ENCODE data around the gene ZC3H12A. TPM values are rescaled to one million over a fixed set of nuclear protein-coding genes. Genes with fewer than 3 reads are reported as not detected.
"Not testable (repeated sequence)": the region's sequence is repeated elsewhere in the genome, so short reads cannot be mapped to it uniquely, and the experiment has no call there.

The ZC3H12A gene
- polyA plus RNA-seq, 3 donors: 7.1 to 104 (median 40.0) TPM

DNA sequence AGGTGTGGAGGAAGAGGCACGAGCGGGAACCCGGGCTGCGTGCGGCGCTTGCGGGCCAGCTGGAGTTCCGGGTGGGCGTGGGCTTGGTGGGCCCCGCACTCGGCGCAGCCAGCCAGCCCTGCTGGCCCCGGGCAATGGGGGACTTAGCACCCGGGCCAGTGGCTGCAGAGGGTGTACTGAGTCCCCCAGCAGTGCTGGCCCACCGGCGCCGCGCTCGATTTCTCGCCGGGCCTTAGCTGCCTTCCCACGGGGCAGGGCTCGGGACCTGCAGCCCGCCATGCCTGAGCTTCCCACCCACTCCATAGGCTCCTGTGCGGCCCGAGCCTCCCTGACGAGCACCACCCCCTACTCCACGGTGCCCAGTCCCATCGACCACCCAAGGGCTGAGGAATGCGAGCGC lies 43.9 kb downstream of the ZC3H12A start:
- 93 to 100% (median 95%) methylated on average over 5 to 23 of the region's 31 CpGs for WGBS, 3 donors
- not testable (repeated sequence) for H3K27ac ChIP-seq (ENCODE audit: low read depth, low read length)

DNA sequence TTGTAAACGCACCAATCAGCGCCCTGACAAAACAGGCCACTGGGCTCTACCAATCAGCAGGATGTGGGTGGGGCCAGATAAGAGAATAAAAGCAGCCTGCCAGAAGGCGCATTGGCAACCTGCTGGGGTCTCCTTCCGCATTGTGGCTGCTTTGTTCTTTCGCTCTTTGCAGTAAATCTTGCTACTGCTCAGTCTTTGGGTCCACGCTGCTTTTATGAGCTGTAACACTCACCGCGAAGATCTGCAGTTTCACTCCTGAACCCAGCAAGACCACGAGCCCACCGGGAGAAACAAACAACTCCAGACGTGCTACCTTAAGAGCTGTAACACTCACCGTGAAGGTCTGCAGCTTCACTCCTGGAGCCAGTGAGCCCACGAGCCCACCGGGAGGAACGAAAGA lies 44.5 kb downstream of the ZC3H12A start:
- WGBS, 3 donors: 71 to 79% (median 78%) methylated on average over 15 of the region's 15 CpGs
- H3K27ac ChIP-seq (ENCODE audit: low read depth, low read length): not testable (repeated sequence)

- H3K27ac ChIP-seq (ENCODE audit: low read depth, low read length): no peak overlapping the region
Observed at GRCh38 chr1:37519613-37520012, 45.2 kb downstream of the ZC3H12A start.

DNA sequence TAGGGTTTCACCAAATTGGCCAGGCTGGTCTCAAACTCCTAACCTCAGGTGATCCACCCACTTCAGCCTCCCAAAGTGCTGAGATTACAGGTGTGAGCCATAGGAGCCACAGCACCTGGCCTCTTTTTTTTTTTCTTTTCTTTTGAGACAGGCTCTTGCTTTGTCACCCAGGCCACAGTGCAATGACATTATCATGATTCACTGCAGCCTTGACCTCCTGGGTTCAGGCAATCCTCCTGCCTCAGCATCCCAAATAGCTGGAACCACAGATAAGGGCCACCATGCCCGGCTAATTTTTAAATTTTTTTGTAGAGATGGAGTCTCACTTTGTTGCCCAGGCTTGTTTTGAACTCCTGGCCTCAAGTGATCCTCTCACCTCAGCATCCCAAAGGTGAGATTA lies 55.5 kb downstream of the ZC3H12A start:
- not testable (repeated sequence) for H3K27ac ChIP-seq (ENCODE audit: low read depth, low read length)
- 79 to 89% (median 89%) methylated on average over 1 of the region's 1 CpG for WGBS, 3 donors

DNA sequence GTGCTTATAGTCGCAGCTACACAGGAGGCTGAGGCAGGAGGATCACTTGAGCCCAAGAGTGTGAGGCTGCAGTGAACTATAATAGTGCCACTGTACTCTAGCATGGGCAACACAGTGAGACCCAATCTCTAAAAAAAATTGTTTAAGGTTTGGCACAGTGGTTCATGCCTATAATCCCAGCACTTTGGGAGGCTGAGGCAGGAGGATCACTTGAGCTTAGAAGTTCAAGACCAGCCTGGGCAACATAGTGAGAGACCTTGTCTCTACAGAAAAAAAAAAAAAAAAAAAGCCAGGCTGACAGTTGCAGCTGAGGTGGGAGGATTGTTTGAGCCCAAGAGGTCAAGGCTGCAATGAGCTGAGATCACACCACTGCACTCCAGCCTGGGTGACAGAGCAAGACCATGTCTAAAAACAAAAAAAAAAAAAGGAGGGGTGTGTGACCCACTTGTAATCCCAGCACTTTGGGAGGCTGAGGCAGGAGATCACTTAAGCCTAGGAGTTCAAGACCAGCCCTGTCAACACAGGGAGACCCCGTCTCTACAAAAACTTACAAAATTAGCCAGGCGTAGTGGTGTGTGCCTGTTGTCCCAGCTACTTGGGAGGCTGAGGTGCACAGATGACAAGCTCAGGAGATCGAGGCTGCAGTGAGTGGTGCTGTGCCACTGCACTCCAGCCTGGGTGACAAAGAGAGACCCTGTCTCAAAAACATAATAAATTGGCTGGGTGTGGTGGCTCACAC lies 58.2 kb downstream of the ZC3H12A start:
- H3K27ac ChIP-seq (ENCODE audit: low read depth, low read length): not testable (repeated sequence)
- WGBS, 3 donors: 93 to 97% (median 97%) methylated on average over 4 of the region's 4 CpGs

- no peak overlapping the region for H3K27ac ChIP-seq (ENCODE audit: low read depth, low read length)
- WGBS, 3 donors: 91 to 95% (median 92%) methylated on average over 4 of the region's 4 CpGs
Observed at GRCh38 chr1:37533317-37534093, 59.1 kb downstream of the ZC3H12A start.

Other genes starting within 250 kb of the ZC3H12A start
- 10 to 100 TPM; 27.6 to 57.4 (median 32.1) TPM for gene MEAF6, start 40.2 kb downstream of the ZC3H12A start, polyA plus RNA-seq
- gene SNIP1, start 79.7 kb downstream of the ZC3H12A start, polyA plus RNA-seq: 1 to 10 TPM; 2.2 to 5.5 (median 5.0) TPM
- gene DNALI1, start 82.4 kb downstream of the ZC3H12A start, polyA plus RNA-seq: 10 to 100 TPM in 2 of 3 donors, 1 to 10 TPM in 1; 3.8 to 13.3 (median 10.6) TPM
- gene GNL2, start 121.4 kb downstream of the ZC3H12A start, polyA plus RNA-seq: 10 to 100 TPM; 17.7 to 49.4 (median 46.7) TPM
- gene RSPO1, start 160.3 kb downstream of the ZC3H12A start, polyA plus RNA-seq: 1 to 10 TPM in 1 of 3 donors, under 1 TPM in 2; 0.07 to 1.5 (median 0.77) TPM
- gene CDCA8, start 217.9 kb downstream of the ZC3H12A start, polyA plus RNA-seq: under 1 TPM; 0.22 to 0.67 (median 0.56) TPM